ENCODE results near the gene PPIL1. TPM values are rescaled to one million over a fixed set of nuclear protein-coding genes. Genes with fewer than 3 reads are reported as not detected.

Gene PPIL1
- total RNA-seq, 1 donor from 2014 or later: 18.9 TPM

GRCh38 chr6:36884610-36885009 lies 10.0 kb upstream of the PPIL1 start:
- H3K9me3 ChIP-seq: no peaks in the 10 kb centered on the region
- H3K4me3 ChIP-seq: no peak overlapping the region
- H3K36me3 ChIP-seq: no peaks in the 10 kb centered on the region
- TF ChIP-seq POLR2A (IDR thresholded peaks at IDR 0.05) (no peak), POLR2AphosphoS5 (IDR thresholded peaks at IDR 0.05; ENCODE audit: insufficient read depth in 1 of 2, low read depth in 1 of 2) (no peak), CTCF (IDR thresholded peaks at IDR 0.05) (no peak)
- intact Hi-C loops (cut with DNase I): loop anchor here (2.0 to 10.0 kb wide), 2 partner anchors 100 to 134 kb away; partner anchors contain the start of gene MTCH1
- H3K4me1 ChIP-seq: peaks cover 25% of the 10 kb centered on the region
- no peak for DNase-seq (ENCODE audit: extremely low spot score in 2 of 2)
- no peaks in the 10 kb centered on the region for H3K27me3 ChIP-seq
- H3K27ac ChIP-seq: peak overlapping the region; percentile 96

- H3K27ac ChIP-seq: peak overlapping the region; percentile 81
- intact Hi-C loops (cut with DNase I): no loop called here
- peaks cover 20% of the 10 kb centered on the region for H3K4me1 ChIP-seq
- TF ChIP-seq POLR2A (IDR thresholded peaks at IDR 0.05) (no peak), CTCF (IDR thresholded peaks at IDR 0.05) (no peak), POLR2AphosphoS5 (IDR thresholded peaks at IDR 0.05; ENCODE audit: insufficient read depth in 1 of 2, low read depth in 1 of 2) (no peak)
- no peak for DNase-seq (ENCODE audit: extremely low spot score in 2 of 2)
- H3K4me3 ChIP-seq: peak overlapping the region; percentile 76 to 82
- H3K36me3 ChIP-seq: no peaks in the 10 kb centered on the region
- H3K9me3 ChIP-seq: no peaks in the 10 kb centered on the region
- H3K27me3 ChIP-seq: no peaks in the 10 kb centered on the region
These were observed 639 bp upstream of the PPIL1 start for GRCh38 chr6:36875250-36875633.

- peak overlapping the region; percentile 76 to 82 for H3K4me3 ChIP-seq
- peak overlapping the region; percentile 81 for H3K27ac ChIP-seq
- H3K36me3 ChIP-seq: peaks cover 0 to 7% of the 10 kb centered on the region in 2 donors
- peaks cover 20% of the 10 kb centered on the region for H3K4me1 ChIP-seq
- no peaks in the 10 kb centered on the region for H3K9me3 ChIP-seq
- no peak for DNase-seq (ENCODE audit: extremely low spot score in 2 of 2)
- no peaks in the 10 kb centered on the region for H3K27me3 ChIP-seq
- intact Hi-C loops (cut with DNase I): no loop called here
- TF ChIP-seq POLR2A (IDR thresholded peaks at IDR 0.05): no peak
- no peak for TF ChIP-seq POLR2AphosphoS5 (IDR thresholded peaks at IDR 0.05; ENCODE audit: insufficient read depth in 1 of 2, low read depth in 1 of 2)
- no peak for TF ChIP-seq CTCF (IDR thresholded peaks at IDR 0.05)
These were observed 776 bp downstream of the PPIL1 start for GRCh38 chr6:36873612-36874442.

- Histone ChIP-seq H3K4me1 (peaks cover 20% of the 10 kb centered on the region), H3K27ac (no peak overlapping the region), H3K36me3 (peaks cover 0 to 11% of the 10 kb centered on the region in 2 donors), H3K27me3 (no peaks in the 10 kb centered on the region), H3K9me3 (no peaks in the 10 kb centered on the region), H3K4me3 (no peak overlapping the region)
- intact Hi-C loops (cut with DNase I): no loop called here
- DNase-seq (ENCODE audit: extremely low spot score in 2 of 2): no peak
- TF ChIP-seq CTCF (IDR thresholded peaks at IDR 0.05) (no peak), POLR2AphosphoS5 (IDR thresholded peaks at IDR 0.05; ENCODE audit: insufficient read depth in 1 of 2, low read depth in 1 of 2) (no peak), POLR2A (IDR thresholded peaks at IDR 0.05) (no peak)
These were observed 1.5 kb downstream of the PPIL1 start for GRCh38 chr6:36873115-36873514.

- H3K4me3 ChIP-seq: no peak overlapping the region
- H3K36me3 ChIP-seq: peaks cover 0 to 19% of the 10 kb centered on the region in 2 donors
- peaks cover 20% of the 10 kb centered on the region for H3K4me1 ChIP-seq
- H3K27me3 ChIP-seq: no peaks in the 10 kb centered on the region
- H3K9me3 ChIP-seq: no peaks in the 10 kb centered on the region
- TF ChIP-seq CTCF (IDR thresholded peaks at IDR 0.05) (no peak), POLR2A (IDR thresholded peaks at IDR 0.05) (no peak), POLR2AphosphoS5 (IDR thresholded peaks at IDR 0.05; ENCODE audit: insufficient read depth in 1 of 2, low read depth in 1 of 2) (no peak)
- no peak for DNase-seq (ENCODE audit: extremely low spot score in 2 of 2)
- intact Hi-C loops (cut with DNase I): no loop called here
- H3K27ac ChIP-seq: no peak overlapping the region
These were observed 2.9 kb downstream of the PPIL1 start for GRCh38 chr6:36871686-36872085.

Data from vagina (tissue), 2 donors.